B cell (primary cell): ENCODE measurements around the gene TJP2. TPM values are rescaled to one million over a fixed set of nuclear protein-coding genes. Genes with fewer than 3 reads are reported as not detected.

ENCODE experiments used
- ATAC-seq: fragments of 200-7000 bp; cut with Tn5 transposase; one replicate; pipeline ENCODE4 v1.10.0; 2021; ENCODE audit warnings: low read depth, mild to moderate bottlenecking, moderate number of reproducible peaks, moderate library complexity
- CTCF ChIA-PET: fragments of 350-600 bp; sonication (Branson Sonifier 250); formaldehyde crosslinking; loops from one replicate; lab custom pipeline; 2021; ENCODE audit warnings: antibody characterized with exemption, inconsistent platforms; lab: Charles Lee
- POLR2A ChIA-PET: fragments of 350-600 bp; sonication (Branson Sonifier 250); formaldehyde crosslinking; loops from one replicate; lab custom pipeline; 2021; ENCODE audit warnings: antibody characterized with exemption; lab: Charles Lee
- DNase-seq: peaks from one replicate; pipeline ENCODE4 v3.0.0; 2013
- H2AFZ ChIP-seq: 2 replicates; pipeline ENCODE4 v1.6.1; 2012; ENCODE audit warnings: mild to moderate bottlenecking, low read depth, low read length; ENCODE audit not compliant: insufficient read depth, poor library complexity, severe bottlenecking
- H3K27ac ChIP-seq, 2 donors: 1 replicate in 1 of 2; 2 replicates in 1 of 2; pipeline ENCODE4 v1.5.1; 2012 to 2013; ENCODE audit warnings: low read length in 2 of 2, mild to moderate bottlenecking in 2 of 2, moderate library complexity in 1 of 2
- H3K27me3 ChIP-seq, 4 experiments: fragments of 200-600 bp in 1 of 4; sonication (generic) in 1 of 4; replicated peaks in 1 of 4; 1 replicate in 2 of 4; 2 replicates in 2 of 4; pipeline versions ENCODE4 v1.6.1 to v1.7.0; 2013 to 2016; ENCODE audit warnings: low read length in 3 of 4, mild to moderate bottlenecking in 2 of 4, mixed read lengths in 1 of 4, moderate library complexity in 1 of 4; ENCODE audit not compliant: insufficient read depth in 4 of 4, control insufficient read depth in 3 of 4; ENCODE audit errors: control extremely low read depth in 1 of 4
- H3K36me3 ChIP-seq, 2 experiments: replicated peaks in 1 of 2; 1 replicate in 1 of 2; 2 replicates in 1 of 2; pipeline versions ENCODE4 v1.6.1 to v1.7.1; 2013; ENCODE audit warnings: low read length in 1 of 2; ENCODE audit not compliant: insufficient read depth in 2 of 2, control insufficient read depth in 1 of 2; ENCODE audit errors: control extremely low read depth in 1 of 2, extremely low read depth in 1 of 2
- H3K4me1 ChIP-seq, 2 donors: fragments of 200-600 bp in 1 of 2; sonication (generic) in 1 of 2; 1 replicate in 1 of 2; 2 replicates in 1 of 2; pipeline versions ENCODE4 v1.5.1 to v1.6.1; 2013 to 2017; ENCODE audit warnings: low read length in 2 of 2; ENCODE audit not compliant: control insufficient read depth in 2 of 2, insufficient read depth in 2 of 2
- H3K4me2 ChIP-seq: replicated peaks from 2 replicates; pipeline ENCODE3; 2012; ENCODE audit warnings: mild to moderate bottlenecking, low read depth, low read length; ENCODE audit not compliant: poor library complexity, severe bottlenecking
- H3K4me3 ChIP-seq, 5 experiments: fragments of 200-600 bp in 1 of 5; sonication (generic) in 1 of 5; 1 replicate in 3 of 5; 2 replicates in 2 of 5; pipeline versions ENCODE4 v1.5.1 to v1.7.0; 2011 to 2016; ENCODE audit warnings: low read length in 4 of 5, mild to moderate bottlenecking in 4 of 5, low read depth in 2 of 5, control low read depth in 1 of 5, moderate library complexity in 1 of 5; ENCODE audit not compliant: insufficient read depth in 1 of 5; ENCODE audit errors: control extremely low read depth in 1 of 5, extremely low read depth in 1 of 5
- H3K79me2 ChIP-seq: fragments of 200-600 bp; sonication (generic); one replicate; pipeline ENCODE4 v1.6.0; 2016; ENCODE audit warnings: low read length; ENCODE audit not compliant: control insufficient read depth, insufficient read depth
- H3K9ac ChIP-seq: fragments of 200-600 bp; sonication (generic); 2 replicates; pipeline ENCODE4 v1.6.1; 2017; ENCODE audit warnings: mild to moderate bottlenecking, low read length, moderate library complexity
- H3K9me3 ChIP-seq, 3 donors: one replicate each; pipeline versions ENCODE4 v1.6.1 to v1.7.1; 2013; ENCODE audit warnings: low read length in 2 of 3; ENCODE audit not compliant: control insufficient read depth in 2 of 3, insufficient read depth in 1 of 3; ENCODE audit errors: control extremely low read depth in 1 of 3
- H4K20me1 ChIP-seq: 2 replicates; pipeline ENCODE4 v1.6.0; 2012; ENCODE audit warnings: mild to moderate bottlenecking, low read length; ENCODE audit not compliant: insufficient read depth, control insufficient read depth, poor library complexity, severe bottlenecking
- H3K27ac Mint-ChIP-seq: one replicate; pipeline ENCODE4 v1.8.0; 2021; ENCODE audit warnings: mixed read lengths
- H3K27me3 Mint-ChIP-seq: one replicate; pipeline ENCODE4 v1.8.0; 2021; ENCODE audit warnings: mixed read lengths
- H3K4me1 Mint-ChIP-seq: one replicate; pipeline ENCODE4 v1.8.0; 2021; ENCODE audit warnings: mixed read lengths
- H3K4me3 Mint-ChIP-seq: one replicate; pipeline ENCODE4 v1.8.0; 2021; ENCODE audit warnings: mixed read lengths
- H3K9me3 Mint-ChIP-seq: one replicate; pipeline ENCODE4 v1.8.0; 2022; ENCODE audit warnings: mixed read lengths; ENCODE audit not compliant: insufficient read depth
- EZH2 ChIP-seq: IDR thresholded peaks from 2 replicates; pipeline ENCODE4 v1.6.1; 2012; ENCODE audit warnings: borderline replicate concordance, low read depth, mild to moderate bottlenecking, moderate library complexity, low read length; ENCODE audit not compliant: insufficient read depth, poor library complexity, severe bottlenecking
- WGBS: methylation state at CpG from one replicate; pipeline ENCODE4 v1.1.5; 2013; ENCODE audit warnings: missing lambda C conversion rate; ENCODE audit not compliant: insufficient coverage; 5-methylcytosine and 5-hydroxymethylcytosine counted together
- intact Hi-C: fragments of 100-400 bp; cut with micrococcal nuclease; formaldehyde crosslinking; loops from one replicate; pipeline ENCODE4 v1.10.0; 2022
- polyA plus RNA-seq: library from polyadenylated mRNA; depleted of rRNA; stranded (reverse); fragments of >200 nt; gene quantifications from 2 replicates; pipeline ENCODE4 v1.2.3, GENCODE V29; 2012
- total RNA-seq, 2 donors: library from RNA; stranded (reverse); fragments of 120-200 nt in 1 of 2; gene quantifications; 1 replicate in 1 of 2; 2 replicates in 1 of 2; pipeline versions ENCODE4 v1.2.3 to v1.2.4, GENCODE V29; 2013 to 2022
- TF ChIP-seq, protein P1 (sequence below): fragments of 200-600 bp; IDR thresholded peaks from one replicate; pipeline ENCODE4 v1.8.0; 2022; ENCODE audit warnings: antibody characterized with exemption, mild to moderate bottlenecking

TJP2 gene
- total and polyA plus RNA-seq, 2 donors (not counting 1 experiment from before 2014, with no cell fraction given): 1.2 to 2.3 TPM

- ATAC-seq: no peak
- H3K27ac Mint-ChIP-seq: no peak overlapping the region
- no peak overlapping the region for H3K4me3 Mint-ChIP-seq
- H3K27me3 Mint-ChIP-seq: no peaks in the 10 kb centered on the region
- no peak for TF ChIP-seq EZH2
- TF ChIP-seq, protein P1, sequence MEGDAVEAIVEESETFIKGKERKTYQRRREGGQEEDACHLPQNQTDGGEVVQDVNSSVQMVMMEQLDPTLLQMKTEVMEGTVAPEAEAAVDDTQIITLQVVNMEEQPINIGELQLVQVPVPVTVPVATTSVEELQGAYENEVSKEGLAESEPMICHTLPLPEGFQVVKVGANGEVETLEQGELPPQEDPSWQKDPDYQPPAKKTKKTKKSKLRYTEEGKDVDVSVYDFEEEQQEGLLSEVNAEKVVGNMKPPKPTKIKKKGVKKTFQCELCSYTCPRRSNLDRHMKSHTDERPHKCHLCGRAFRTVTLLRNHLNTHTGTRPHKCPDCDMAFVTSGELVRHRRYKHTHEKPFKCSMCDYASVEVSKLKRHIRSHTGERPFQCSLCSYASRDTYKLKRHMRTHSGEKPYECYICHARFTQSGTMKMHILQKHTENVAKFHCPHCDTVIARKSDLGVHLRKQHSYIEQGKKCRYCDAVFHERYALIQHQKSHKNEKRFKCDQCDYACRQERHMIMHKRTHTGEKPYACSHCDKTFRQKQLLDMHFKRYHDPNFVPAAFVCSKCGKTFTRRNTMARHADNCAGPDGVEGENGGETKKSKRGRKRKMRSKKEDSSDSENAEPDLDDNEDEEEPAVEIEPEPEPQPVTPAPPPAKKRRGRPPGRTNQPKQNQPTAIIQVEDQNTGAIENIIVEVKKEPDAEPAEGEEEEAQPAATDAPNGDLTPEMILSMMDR: no peak
- Histone ChIP-seq H3K27me3 (no peaks in the 10 kb centered on the region), H3K9ac (no peak overlapping the region), H3K27ac (no peak overlapping the region), H3K36me3 (no peaks in the 10 kb centered on the region), H2AFZ (no peak overlapping the region), H3K9me3 (peaks cover 0 to 6% (median 0%) of the 10 kb centered on the region in 3 donors), H4K20me1 (no peaks in the 10 kb centered on the region), H3K4me3 (no peak overlapping the region), H3K4me1 (peaks cover 0 to 9% of the 10 kb centered on the region in 2 donors), H3K79me2 (no peaks in the 10 kb centered on the region), H3K4me2 (no peak overlapping the region)
- peaks cover 13% of the 10 kb centered on the region for H3K4me1 Mint-ChIP-seq
- intact Hi-C loops: no loop called here
- H3K9me3 Mint-ChIP-seq: no peaks in the 10 kb centered on the region
- CTCF ChIA-PET: interaction anchor here (0.7 kb wide), 1 partner anchor 29 kb away, joined by 4 read pairs; no protein-coding TSS in a partner anchor
- WGBS: 100% methylated on average over 4 of the region's 7 CpGs
- POLR2A ChIA-PET: no interaction called here
- DNase-seq: no peak
Observed at GRCh38 chr9:69151506-69151905, 22.6 kb upstream of the TJP2 start.

- Histone ChIP-seq H3K9me3 (peaks cover 0 to 6% (median 0%) of the 10 kb centered on the region in 3 donors), H3K27ac (no peak overlapping the region), H2AFZ (no peak overlapping the region), H3K27me3 (no peaks in the 10 kb centered on the region), H3K4me3 (no peak overlapping the region), H3K36me3 (no peaks in the 10 kb centered on the region), H3K9ac (no peak overlapping the region), H4K20me1 (no peaks in the 10 kb centered on the region), H3K79me2 (no peaks in the 10 kb centered on the region), H3K4me2 (no peak overlapping the region), H3K4me1 (peaks cover 0 to 9% of the 10 kb centered on the region in 2 donors)
- Mint-ChIP-seq H3K4me1 (peaks cover 13% of the 10 kb centered on the region), H3K27ac (no peak overlapping the region), H3K27me3 (no peaks in the 10 kb centered on the region), H3K4me3 (no peak overlapping the region), H3K9me3 (no peaks in the 10 kb centered on the region)
- ChIA-PET CTCF (interaction anchor here (0.6 to 0.7 kb wide), 2 partner anchors 9 to 579 kb away, joined by 3 read pairs; no protein-coding TSS in a partner anchor), POLR2A (no interaction called here)
- intact Hi-C loops: no loop called here
- DNase-seq (no peak), ATAC-seq (no peak)
- TF ChIP-seq, protein P1: no peak
- no peak for TF ChIP-seq EZH2
- 100% methylated on average over 6 of the region's 9 CpGs for WGBS
Observed at GRCh38 chr9:69153707-69154521, 20.2 kb upstream of the TJP2 start.
